ENCODE measurements around the gene GLRA3.
A peak's percentile ranks its signal among the peaks of the same experiment; 100 is the strongest.
"Not testable (repeated sequence)": the region's sequence is repeated elsewhere in the genome, so short reads cannot be mapped to it uniquely, and the experiment has no call there.

Gene GLRA3

GRCh38 chr4:174648812-174649211 lies 180.2 kb downstream of the GLRA3 start:
- DNase-seq: no peak

DNA sequence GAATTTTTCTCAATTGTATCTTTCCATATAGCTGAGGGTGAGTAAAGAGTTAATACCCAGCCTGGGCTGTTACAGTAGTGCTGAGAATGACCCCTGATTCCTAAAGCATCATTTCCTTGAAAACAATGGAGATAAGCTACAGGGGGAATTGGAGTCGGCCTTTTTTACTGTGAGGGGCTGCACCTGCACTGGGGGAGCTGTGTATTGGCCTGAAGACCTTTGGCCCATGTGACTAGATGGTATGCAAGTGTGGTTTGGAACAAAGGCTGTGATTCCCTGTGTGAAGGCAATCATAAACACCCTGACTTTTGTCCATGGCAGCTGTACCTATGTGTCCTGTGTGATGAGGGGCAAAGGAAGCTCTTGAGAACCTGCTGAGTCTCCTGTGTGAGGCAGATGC lies 182.7 kb downstream of the GLRA3 start:
- DNase-seq: no peak

GRCh38 chr4:174640146-174640545 lies 188.9 kb downstream of the GLRA3 start:
- no peak for DNase-seq

GRCh38 chr4:174635732-174636131 lies 193.3 kb downstream of the GLRA3 start:
- DNase-seq: no peak

DNA sequence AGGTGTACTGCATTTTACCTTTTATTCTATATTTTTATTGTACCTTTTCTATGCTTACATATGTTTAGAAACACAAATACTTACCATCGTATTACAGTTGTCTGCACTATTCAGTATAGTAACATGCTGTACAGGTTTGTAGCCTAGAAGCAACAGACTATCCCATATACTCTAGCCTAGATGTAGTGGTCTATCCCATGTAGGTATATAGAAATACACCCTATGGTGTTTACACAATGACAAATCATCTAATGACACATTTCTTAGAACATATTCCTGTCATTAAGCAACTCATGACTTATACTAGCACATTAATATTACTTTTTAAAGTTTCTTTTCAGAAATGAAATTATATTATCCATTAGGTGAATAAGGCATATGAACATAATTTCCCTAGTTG lies 195.6 kb downstream of the GLRA3 start:
- no peak for DNase-seq

DNA sequence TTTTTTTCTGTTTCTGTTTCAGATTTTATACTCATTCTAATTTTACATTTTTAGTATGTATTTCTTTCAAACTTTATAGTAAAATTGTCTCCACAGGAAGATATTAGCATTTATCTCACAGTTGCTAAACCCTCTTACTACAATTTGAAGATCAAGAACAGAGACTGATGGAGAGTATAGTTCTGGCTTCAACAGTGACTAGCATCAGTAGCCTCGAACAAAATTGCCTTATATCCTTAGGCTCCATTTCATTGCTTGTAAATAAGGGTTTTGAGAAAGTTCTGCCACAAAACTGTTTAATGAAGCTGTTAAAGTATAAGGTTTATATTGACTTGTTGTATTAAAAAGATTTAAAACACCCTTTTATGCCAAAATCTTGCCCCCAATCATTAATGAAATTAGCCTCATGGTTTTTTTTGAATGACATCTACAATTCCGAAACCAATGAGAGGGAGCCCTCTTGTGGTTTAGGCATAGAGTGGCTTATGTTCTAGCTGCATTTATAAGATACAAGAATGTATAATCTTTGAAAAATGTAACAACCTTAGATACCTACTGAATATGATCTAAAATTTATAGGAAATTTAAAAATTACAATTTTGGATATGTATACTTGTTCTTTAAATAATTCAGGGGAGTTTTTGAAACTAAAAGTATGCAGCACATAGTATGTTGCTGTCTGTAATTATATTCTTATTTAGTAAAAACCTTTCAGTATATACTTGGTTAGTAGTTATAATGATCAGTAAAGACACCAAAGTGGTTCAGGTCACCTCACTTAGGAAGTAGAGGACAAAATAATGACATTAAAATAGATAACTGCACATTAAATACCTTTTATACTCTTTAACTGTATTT lies 196.9 kb downstream of the GLRA3 start:
- DNase-seq: peak in 1 of 2 experiments; percentile 39

- not testable (repeated sequence) for DNase-seq
Measured at GRCh38 chr4:174629907-174630450, 199.1 kb downstream of the GLRA3 start.

DNA sequence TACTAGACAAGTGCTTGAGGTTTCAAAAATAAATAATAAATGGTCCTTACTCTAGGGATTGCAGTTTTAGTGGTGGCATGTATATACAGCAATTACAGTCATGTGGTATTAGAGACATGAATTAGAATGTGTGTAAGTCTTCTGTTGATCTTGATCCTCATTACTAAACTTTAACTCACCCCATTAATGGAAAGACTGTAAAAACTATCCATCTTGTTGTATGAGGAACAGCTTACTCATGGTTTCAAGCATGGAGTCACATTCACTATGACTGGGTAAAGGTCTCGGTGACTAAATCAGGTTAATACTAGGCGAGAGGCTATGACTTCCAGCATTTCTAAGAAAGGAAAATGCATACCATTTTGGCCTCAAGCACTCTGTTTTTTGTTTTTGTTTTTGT lies 199.8 kb downstream of the GLRA3 start:
- DNase-seq: no peak

GRCh38 chr4:174628191-174628590 lies 200.9 kb downstream of the GLRA3 start:
- DNase-seq: no peak

- no peak for DNase-seq
Measured at GRCh38 chr4:174627473-174627872, 201.6 kb downstream of the GLRA3 start.

- no peak for DNase-seq
Measured at GRCh38 chr4:174626342-174627008, 202.6 kb downstream of the GLRA3 start.

DNA sequence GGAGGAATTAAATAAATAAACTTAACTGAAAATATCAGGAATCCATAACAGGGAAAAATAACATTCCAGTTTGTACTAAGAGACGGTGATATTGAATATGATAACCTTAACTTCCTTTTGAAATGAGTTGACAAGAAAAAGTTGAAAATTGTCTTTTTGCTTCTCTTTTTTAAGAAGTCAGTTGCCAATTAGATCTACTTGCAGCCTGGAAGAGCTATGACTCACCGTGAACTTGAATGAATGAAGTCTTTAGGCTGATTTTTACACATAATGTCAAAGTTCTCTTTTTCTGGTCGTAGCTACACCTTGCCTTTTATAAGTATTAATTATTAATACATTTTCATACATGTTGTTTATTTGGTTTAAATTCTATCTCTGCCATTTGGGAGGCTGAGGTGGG lies 212.4 kb downstream of the GLRA3 start:
- no peak for DNase-seq

DNA sequence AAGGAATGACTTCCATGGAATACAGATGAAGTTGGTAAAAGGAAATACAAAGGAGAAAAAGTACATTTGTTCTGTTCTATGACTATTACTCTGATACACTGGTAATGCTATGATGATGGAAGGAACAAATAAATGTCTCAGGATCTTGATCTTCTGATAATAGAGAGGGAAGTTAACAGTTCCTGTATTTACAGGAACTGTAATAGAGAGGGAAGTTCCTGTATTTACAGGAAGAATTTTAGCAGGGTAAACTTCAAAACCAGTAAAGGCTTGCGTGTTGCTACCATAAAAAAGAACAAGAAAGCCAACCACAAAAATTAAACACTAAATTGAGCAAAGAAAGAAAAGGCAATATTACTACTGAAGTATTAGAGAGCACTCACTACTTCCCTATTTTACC lies 215.1 kb downstream of the GLRA3 start:
- DNase-seq: no peak

DNA sequence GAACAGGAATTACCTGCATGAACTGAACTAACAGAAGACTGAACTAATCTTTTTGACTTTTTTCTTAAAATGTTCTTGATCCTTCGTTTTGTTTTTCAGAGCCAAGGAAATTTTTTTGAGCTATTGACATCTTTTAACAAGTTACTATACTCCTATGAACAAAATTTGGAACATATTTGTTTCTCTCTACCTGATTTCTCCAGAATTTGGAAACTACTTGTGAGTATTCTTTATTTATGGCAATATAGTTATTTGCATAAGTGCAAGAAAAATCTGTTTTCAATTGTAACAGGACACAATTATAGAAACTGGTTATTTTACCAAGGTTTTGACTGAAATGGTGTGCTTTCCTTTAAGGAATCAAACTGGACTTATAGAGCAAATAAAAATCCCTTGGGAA lies 217.3 kb downstream of the GLRA3 start:
- DNase-seq: no peak

GRCh38 chr4:174607792-174608191 lies 221.3 kb downstream of the GLRA3 start:
- DNase-seq: no peak

- DNase-seq: no peak
Measured at GRCh38 chr4:174604198-174604597, 224.8 kb downstream of the GLRA3 start.

DNA sequence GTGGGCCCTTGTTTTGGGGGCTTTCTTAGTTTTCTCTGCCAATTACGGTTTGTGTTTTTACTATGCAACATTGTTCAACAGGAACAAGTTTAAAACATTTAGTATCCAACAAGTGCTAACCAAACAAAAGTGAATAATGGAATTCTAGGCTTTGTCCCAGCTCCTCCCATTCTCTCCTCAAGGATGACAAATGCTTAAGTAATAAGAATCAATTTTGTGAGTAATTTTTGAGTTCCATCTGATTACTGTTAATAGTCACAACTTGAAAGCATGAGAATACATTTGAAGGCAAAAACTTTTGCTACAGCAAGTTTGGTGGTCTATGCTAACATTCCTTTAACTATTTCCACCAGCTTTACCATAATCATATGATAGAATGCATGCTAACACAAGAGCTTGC lies 228.7 kb downstream of the GLRA3 start:
- no peak for DNase-seq

DNA sequence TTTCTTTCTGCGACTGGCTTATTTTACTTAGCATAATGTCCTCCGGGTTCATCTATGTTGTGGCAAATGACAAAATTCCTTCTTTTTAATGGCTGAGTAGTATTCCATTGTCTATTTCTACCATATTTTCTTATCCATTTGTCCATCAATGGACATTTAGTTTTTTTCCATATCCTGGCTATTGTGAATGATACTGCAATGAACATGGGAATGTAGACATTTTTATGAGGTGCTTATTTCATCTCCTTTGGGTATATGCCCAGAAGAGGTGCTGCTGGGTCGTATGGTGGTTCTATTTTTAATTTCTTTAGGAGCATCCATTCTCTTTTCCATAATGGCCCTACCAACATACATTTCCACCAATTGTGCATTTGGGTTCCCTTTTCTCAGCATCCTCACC lies 230.2 kb downstream of the GLRA3 start:
- no peak for DNase-seq

GRCh38 chr4:174596513-174596912 lies 232.5 kb downstream of the GLRA3 start:
- DNase-seq: no peak

- no peak for DNase-seq
Measured at GRCh38 chr4:174595141-174595929, 233.7 kb downstream of the GLRA3 start.

DNA sequence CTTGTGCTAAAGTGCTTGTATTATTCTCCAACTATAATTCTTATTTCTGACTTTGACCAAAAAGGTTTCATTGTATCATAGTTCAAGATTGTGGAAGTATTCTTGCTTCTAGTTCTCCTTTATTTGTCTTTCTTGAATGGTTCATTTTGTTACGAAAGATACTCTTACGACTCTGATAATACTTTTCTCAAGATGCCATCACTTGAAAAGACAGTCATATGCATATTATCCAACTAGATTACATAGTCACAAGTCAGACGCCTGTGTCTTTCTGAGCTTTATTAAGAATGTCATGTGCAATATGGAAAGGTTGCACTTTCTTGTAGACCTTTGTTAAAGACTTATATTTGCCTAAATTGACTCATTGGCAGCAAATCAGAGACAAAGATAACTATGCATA lies 235.3 kb downstream of the GLRA3 start:
- no peak for DNase-seq

- no peak for DNase-seq
Measured at GRCh38 chr4:174592985-174593335, 236.1 kb downstream of the GLRA3 start.

- no peak for DNase-seq
Measured at GRCh38 chr4:174592256-174592984, 236.6 kb downstream of the GLRA3 start.
